Dermis blood vessel endothelial cell (primary cell): Measurements from ENCODE around the gene PBX4. TPM values are rescaled to one million over a fixed set of nuclear protein-coding genes. Genes with fewer than 3 reads are reported as not detected.

Experiments used
- DNase-seq: peaks from one replicate; pipeline ENCODE4 v3.0.0; 2010
- total RNA-seq: library from RNA; depleted of rRNA; stranded (reverse); fragments of >200 nt; gene quantifications from 2 replicates; pipeline ENCODE4 v1.2.3, GENCODE V29; 2014

The PBX4 gene
- total RNA-seq, 1 donor from 2014 or later = not detected

- no peak for DNase-seq
Observed at GRCh38 chr19:19649155-19649554, 30.7 kb upstream of the PBX4 start.

- DNase-seq = no peak
Observed at GRCh38 chr19:19647037-19647835, 28.7 kb upstream of the PBX4 start.

- DNase-seq = no peak
Observed at GRCh38 chr19:19645233-19645870, 26.9 kb upstream of the PBX4 start.

- no peak for DNase-seq
Observed at GRCh38 chr19:19644054-19644388, 25.5 kb upstream of the PBX4 start.

- DNase-seq = peak; percentile 65
Observed at GRCh38 chr19:19643158-19644053, 24.9 kb upstream of the PBX4 start, which contains the start of gene GMIP. TSS of gene GMIP (minus strand) at chr19:19643657. CDS start at chr19:19643529, 128 bp downstream.

- DNase-seq = peak; percentile 21
Observed at GRCh38 chr19:19642506-19643157, 24.1 kb upstream of the PBX4 start.

GRCh38 chr19:19637523-19638251, 19.2 kb upstream of the PBX4 start:
- DNase-seq = no peak

GRCh38 chr19:19637186-19637522, 18.7 kb upstream of the PBX4 start:
- no peak for DNase-seq

GRCh38 chr19:19636573-19637185, 18.2 kb upstream of the PBX4 start:
- no peak for DNase-seq

GRCh38 chr19:19635313-19635702, 16.8 kb upstream of the PBX4 start:
- DNase-seq = no peak

GRCh38 chr19:19634516-19635312, 16.2 kb upstream of the PBX4 start:
- no peak for DNase-seq

- DNase-seq = no peak
Observed at GRCh38 chr19:19633711-19634515, 15.4 kb upstream of the PBX4 start.

GRCh38 chr19:19632661-19633060, 14.2 kb upstream of the PBX4 start:
- DNase-seq = no peak

- DNase-seq = no peak
Observed at GRCh38 chr19:19631346-19631745, 12.9 kb upstream of the PBX4 start.

GRCh38 chr19:19630426-19630825, 11.9 kb upstream of the PBX4 start:
- no peak for DNase-seq

GRCh38 chr19:19630062-19630414, 11.6 kb upstream of the PBX4 start:
- no peak for DNase-seq

GRCh38 chr19:19628501-19629134, 10.1 kb upstream of the PBX4 start:
- no peak for DNase-seq

- DNase-seq = no peak
Observed at GRCh38 chr19:19627621-19628500, 9.4 kb upstream of the PBX4 start, which contains the start of gene LPAR2. TSS of gene LPAR2 (minus strand) at chr19:19628220. CDS start at chr19:19627275, 945 bp downstream.
